ENCODE results near the gene ELF1. TPM values are rescaled to one million over a fixed set of nuclear protein-coding genes. Genes with fewer than 3 reads are reported as not detected.

ELF1 gene
- total and polyA plus RNA-seq, 2 donors (not counting 3 experiments of a cell fraction or from before 2014, with no cell fraction given) = 31.8 to 61.2 TPM

DNA sequence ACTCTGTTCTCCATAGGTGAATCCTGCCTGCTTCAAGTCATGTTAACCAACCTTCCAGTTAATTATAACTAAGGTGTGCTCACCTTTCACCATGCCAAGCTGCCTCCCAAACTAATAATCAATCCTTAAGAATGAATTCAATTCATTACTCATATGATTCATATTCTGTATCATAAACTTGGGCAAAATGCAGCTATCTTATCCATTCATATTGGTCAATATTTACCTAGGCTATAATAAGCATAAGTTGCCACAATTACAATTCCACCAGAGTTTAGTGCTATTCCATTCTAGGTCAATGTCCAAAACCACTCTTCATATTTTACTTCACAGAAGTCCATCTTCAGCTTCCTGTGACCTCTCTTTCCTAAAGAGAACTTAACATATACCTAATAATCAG lies 13.4 kb downstream of the ELF1 start:
- no peak overlapping the region for H2AFZ ChIP-seq (ENCODE audit: low read depth, low read length)
- no peak overlapping the region for H3K9ac ChIP-seq (replicated peaks; ENCODE audit: extremely low read depth, insufficient read depth, low read length)
- no peaks in the 10 kb centered on the region for H3K9me3 ChIP-seq (replicated peaks; ENCODE audit: control insufficient read depth, insufficient read depth, low read length)
- no peaks in the 10 kb centered on the region for H4K20me1 ChIP-seq (replicated peaks; ENCODE audit: control insufficient read depth, extremely low read depth, insufficient read depth, low read length)
- no peaks in the 10 kb centered on the region for H3K9me1 ChIP-seq (replicated peaks; ENCODE audit: control insufficient read depth, extremely low read depth, insufficient read depth, low read length)
- peaks cover 61% of the 10 kb centered on the region for H3K79me2 ChIP-seq (ENCODE audit: control insufficient read depth, insufficient read depth, low read length)
- no peaks in the 10 kb centered on the region for H3K36me3 ChIP-seq (ENCODE audit: control insufficient read depth in 2 of 2, extremely low read depth in 1 of 2, insufficient read depth in 2 of 2, low read length in 2 of 2)
- H3K4me3 ChIP-seq (replicated peaks in 1 of 3; ENCODE audit: insufficient read depth in 1 of 3, low read depth in 1 of 3, low read length in 3 of 3) = no peak overlapping the region
- ChIA-PET CTCF (no interaction called here), POLR2A (no interaction called here)
- DNase-seq (ENCODE audit: low read depth, low spot score) (no peak), FAIRE-seq (no peak)
- intact Hi-C loops (cut with micrococcal nuclease) = loop anchor here (2.0 kb wide), 1 partner anchor 15 kb away; no protein-coding TSS in a partner anchor
- dilution Hi-C loops (cut with MboI; ENCODE audit: extremely low pct_ligation_motif_present, low sequenced_read_pairs) = no loop called here
- TF ChIP-seq, protein P1, sequence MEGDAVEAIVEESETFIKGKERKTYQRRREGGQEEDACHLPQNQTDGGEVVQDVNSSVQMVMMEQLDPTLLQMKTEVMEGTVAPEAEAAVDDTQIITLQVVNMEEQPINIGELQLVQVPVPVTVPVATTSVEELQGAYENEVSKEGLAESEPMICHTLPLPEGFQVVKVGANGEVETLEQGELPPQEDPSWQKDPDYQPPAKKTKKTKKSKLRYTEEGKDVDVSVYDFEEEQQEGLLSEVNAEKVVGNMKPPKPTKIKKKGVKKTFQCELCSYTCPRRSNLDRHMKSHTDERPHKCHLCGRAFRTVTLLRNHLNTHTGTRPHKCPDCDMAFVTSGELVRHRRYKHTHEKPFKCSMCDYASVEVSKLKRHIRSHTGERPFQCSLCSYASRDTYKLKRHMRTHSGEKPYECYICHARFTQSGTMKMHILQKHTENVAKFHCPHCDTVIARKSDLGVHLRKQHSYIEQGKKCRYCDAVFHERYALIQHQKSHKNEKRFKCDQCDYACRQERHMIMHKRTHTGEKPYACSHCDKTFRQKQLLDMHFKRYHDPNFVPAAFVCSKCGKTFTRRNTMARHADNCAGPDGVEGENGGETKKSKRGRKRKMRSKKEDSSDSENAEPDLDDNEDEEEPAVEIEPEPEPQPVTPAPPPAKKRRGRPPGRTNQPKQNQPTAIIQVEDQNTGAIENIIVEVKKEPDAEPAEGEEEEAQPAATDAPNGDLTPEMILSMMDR (IDR thresholded peaks at IDR 0.05; ENCODE audit: extremely low read depth in 1 of 2, insufficient read depth in 1 of 2, low read depth in 1 of 2, low read length in 2 of 2) = no peak
- TF ChIP-seq EZH2 (IDR thresholded peaks at IDR 0.05; ENCODE audit: borderline replicate concordance, low read depth, low read length, severe bottlenecking) (no peak), MYC (IDR thresholded peaks at IDR 0.05; ENCODE audit: low read depth, low read length) (no peak)
- peaks cover 16% of the 10 kb centered on the region for H3K4me1 ChIP-seq (ENCODE audit: control insufficient read depth, extremely low read depth, insufficient read depth, low read length)
- H3K4me2 ChIP-seq (ENCODE audit: insufficient read depth, low read length) = no peak overlapping the region
- H3K27me3 ChIP-seq (ENCODE audit: control insufficient read depth in 2 of 2, insufficient read depth in 2 of 2, low read length in 2 of 2) = no peaks in the 10 kb centered on the region
- H3K27ac ChIP-seq (ENCODE audit: insufficient read depth, low read depth, low read length) = no peak overlapping the region
- no TSS peak for BruUV-seq (replicated peaks)

DNA sequence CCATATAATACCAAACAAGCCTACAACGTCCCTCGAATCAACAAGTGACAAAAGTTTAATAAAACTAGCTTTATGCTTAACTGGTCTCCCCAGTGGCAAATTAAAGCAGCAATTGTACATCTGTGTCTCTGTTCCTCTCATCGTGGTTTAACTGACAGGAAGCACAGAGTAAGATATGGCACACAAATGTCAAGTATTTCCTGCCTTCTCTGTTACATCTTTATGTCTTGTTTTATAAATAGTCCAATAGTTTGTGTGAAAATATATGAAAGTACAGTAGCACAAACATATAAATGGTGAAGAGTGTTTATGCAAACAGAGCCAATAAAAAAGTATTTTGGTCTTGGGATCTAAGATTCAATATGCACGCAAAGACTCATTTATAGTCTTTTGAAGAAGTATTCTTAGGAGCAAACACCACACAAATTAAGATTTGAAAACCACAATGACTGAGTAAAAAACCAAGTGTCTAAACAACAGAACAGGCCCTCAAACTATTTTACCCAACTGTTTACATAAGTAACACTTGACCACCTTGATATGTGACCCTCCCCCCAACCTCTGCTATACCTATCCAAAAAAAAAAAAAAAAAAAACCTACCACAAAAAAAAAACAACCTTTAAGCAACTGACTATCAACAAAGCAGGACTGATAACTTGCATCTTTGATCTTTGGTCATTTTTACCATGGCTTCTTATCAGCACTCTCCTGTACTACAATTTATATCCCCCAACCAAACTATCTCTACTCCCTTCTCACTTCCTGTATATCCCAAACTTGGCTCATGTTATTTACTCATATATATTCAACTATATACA lies 14.0 kb downstream of the ELF1 start:
- Histone ChIP-seq H2AFZ (ENCODE audit: low read depth, low read length) (no peak overlapping the region), H3K27ac (ENCODE audit: insufficient read depth, low read depth, low read length) (no peak overlapping the region), H3K4me2 (ENCODE audit: insufficient read depth, low read length) (peak overlapping the region; percentile 34), H3K9ac (replicated peaks; ENCODE audit: extremely low read depth, insufficient read depth, low read length) (no peak overlapping the region), H4K20me1 (replicated peaks; ENCODE audit: control insufficient read depth, extremely low read depth, insufficient read depth, low read length) (no peaks in the 10 kb centered on the region), H3K4me1 (ENCODE audit: control insufficient read depth, extremely low read depth, insufficient read depth, low read length) (peaks cover 16% of the 10 kb centered on the region), H3K9me3 (replicated peaks; ENCODE audit: control insufficient read depth, insufficient read depth, low read length) (no peaks in the 10 kb centered on the region), H3K4me3 (replicated peaks in 1 of 3; ENCODE audit: insufficient read depth in 1 of 3, low read depth in 1 of 3, low read length in 3 of 3) (peak overlapping the region in 1 of 3 experiments; percentile 2), H3K27me3 (ENCODE audit: control insufficient read depth in 2 of 2, insufficient read depth in 2 of 2, low read length in 2 of 2) (no peaks in the 10 kb centered on the region), H3K36me3 (ENCODE audit: control insufficient read depth in 2 of 2, extremely low read depth in 1 of 2, insufficient read depth in 2 of 2, low read length in 2 of 2) (no peaks in the 10 kb centered on the region), H3K79me2 (ENCODE audit: control insufficient read depth, insufficient read depth, low read length) (peaks cover 61% of the 10 kb centered on the region), H3K9me1 (replicated peaks; ENCODE audit: control insufficient read depth, extremely low read depth, insufficient read depth, low read length) (no peaks in the 10 kb centered on the region)
- dilution Hi-C loops (cut with MboI; ENCODE audit: extremely low pct_ligation_motif_present, low sequenced_read_pairs) (no loop called here), intact Hi-C loops (cut with micrococcal nuclease) (loop anchor here (2.0 kb wide), 1 partner anchor 14 kb away; no protein-coding TSS in a partner anchor)
- ChIA-PET POLR2A (no interaction called here), CTCF (no interaction called here)
- BruUV-seq (replicated peaks) = no TSS peak
- TF ChIP-seq POLR2AphosphoS5 (IDR thresholded peaks at IDR 0.05; ENCODE audit: insufficient read depth, low read depth, low read length) (no peak), GATA2 (IDR thresholded peaks at IDR 0.05; ENCODE audit: insufficient read depth, insufficient read length, low read depth, low read length) (no peak), MYC (IDR thresholded peaks at IDR 0.05; ENCODE audit: low read depth, low read length) (no peak), POLR2A (IDR thresholded peaks at IDR 0.05; ENCODE audit: low read depth, low read length) (no peak), JUN (IDR thresholded peaks at IDR 0.05; ENCODE audit: borderline replicate concordance, insufficient read depth, insufficient read length, low read depth) (no peak), FOS (IDR thresholded peaks at IDR 0.05; ENCODE audit: borderline replicate concordance, insufficient read depth, low read length) (no peak), EZH2 (IDR thresholded peaks at IDR 0.05; ENCODE audit: borderline replicate concordance, low read depth, low read length, severe bottlenecking) (no peak)
- TF ChIP-seq, protein P2, sequence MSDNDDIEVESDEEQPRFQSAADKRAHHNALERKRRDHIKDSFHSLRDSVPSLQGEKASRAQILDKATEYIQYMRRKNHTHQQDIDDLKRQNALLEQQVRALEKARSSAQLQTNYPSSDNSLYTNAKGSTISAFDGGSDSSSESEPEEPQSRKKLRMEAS (IDR thresholded peaks at IDR 0.05; ENCODE audit: insufficient read depth, insufficient read length) = no peak
- TF ChIP-seq, protein P1 (IDR thresholded peaks at IDR 0.05; ENCODE audit: extremely low read depth in 1 of 2, insufficient read depth in 1 of 2, low read depth in 1 of 2, low read length in 2 of 2) = no peak
- FAIRE-seq = no peak
- DNase-seq (ENCODE audit: low read depth, low spot score) = peak; percentile 34
